H7 (cell line): ENCODE results near the gene ARMCX2. TPM values are rescaled to one million over a fixed set of nuclear protein-coding genes. Genes with fewer than 3 reads are reported as not detected.

Experiments
- DNase-seq: peaks from one replicate; pipeline ENCODE4 v3.0.0; 2012
- H3K27me3 ChIP-seq: 2 replicates; pipeline ENCODE4 v1.6.0; 2011; ENCODE audit warnings: mild to moderate bottlenecking, low read length; ENCODE audit not compliant: control insufficient read depth, insufficient read depth
- H3K36me3 ChIP-seq: replicated peaks from 2 replicates; pipeline ENCODE4 v1.5.1; 2011; ENCODE audit warnings: low read length; ENCODE audit not compliant: control insufficient read depth, insufficient read depth
- H3K4me3 ChIP-seq: 2 replicates; pipeline ENCODE4 v1.5.1; 2011; ENCODE audit warnings: low read depth, mild to moderate bottlenecking, control low read depth, low read length, moderate library complexity; ENCODE audit not compliant: insufficient read depth
- total RNA-seq: library from RNA; depleted of rRNA; stranded (reverse); fragments of >200 nt; shearing (Covaris generic); gene quantifications from 2 replicates; pipeline ENCODE4 v1.2.3, GENCODE V29; 2014; rRNA removed

The ARMCX2 gene
- 108 and 114 TPM in 2 replicates for total RNA-seq

- peaks cover 11% of the 10 kb centered on the region for H3K36me3 ChIP-seq
- H3K4me3 ChIP-seq, result peak within 1 kb of the TSS; percentile 70
- no peaks in the 10 kb centered on the region for H3K27me3 ChIP-seq
- DNase-seq, result peak; percentile 61
These were observed at the start of gene ARMCX2 for GRCh38 chrX:101659601-101660063. TSS of gene ARMCX2 (minus strand) at chrX:101659850. CDS start at chrX:101657588, 2,262 bp downstream.

- Histone ChIP-seq H3K36me3 (no peaks in the 10 kb centered on the region), H3K27me3 (no peaks in the 10 kb centered on the region), H3K4me3 (no peak overlapping the region)
- no peak for DNase-seq
These were observed 49.7 kb upstream of the ARMCX2 start for GRCh38 chrX:101709384-101709783.

- Histone ChIP-seq H3K4me3 (no peak overlapping the region), H3K27me3 (no peaks in the 10 kb centered on the region), H3K36me3 (no peaks in the 10 kb centered on the region)
- DNase-seq, result no peak
These were observed 48.5 kb upstream of the ARMCX2 start for GRCh38 chrX:101708163-101708562.

- Histone ChIP-seq H3K36me3 (no peaks in the 10 kb centered on the region), H3K4me3 (no peak overlapping the region)
- no peak for DNase-seq
These were observed 33.8 kb upstream of the ARMCX2 start for GRCh38 chrX:101693476-101693875.

GRCh38 chrX:101691835-101692234, 32.2 kb upstream of the ARMCX2 start:
- Histone ChIP-seq H3K4me3 (no peak overlapping the region), H3K27me3 (no peaks in the 10 kb centered on the region), H3K36me3 (no peaks in the 10 kb centered on the region)
- DNase-seq, result no peak

More at GRCh38 chrX:101693476-101693875, 33.8 kb upstream of the ARMCX2 start:
- no peaks in the 10 kb centered on the region for H3K27me3 ChIP-seq

GRCh38 chrX:101686574-101686973, 26.9 kb upstream of the ARMCX2 start:
- Histone ChIP-seq H3K36me3 (no peaks in the 10 kb centered on the region), H3K4me3 (no peak overlapping the region), H3K27me3 (no peaks in the 10 kb centered on the region)
- no peak for DNase-seq

- no peak overlapping the region for H3K4me3 ChIP-seq
- DNase-seq, result peak; percentile 34
- H3K36me3 ChIP-seq, result no peaks in the 10 kb centered on the region
- H3K27me3 ChIP-seq, result no peaks in the 10 kb centered on the region
These were observed 26.3 kb upstream of the ARMCX2 start for GRCh38 chrX:101685923-101686322.

- Histone ChIP-seq H3K36me3 (no peaks in the 10 kb centered on the region), H3K4me3 (no peak overlapping the region), H3K27me3 (no peaks in the 10 kb centered on the region)
- DNase-seq, result no peak
These were observed 23.1 kb upstream of the ARMCX2 start for GRCh38 chrX:101682723-101683122.

- H3K27me3 ChIP-seq, result no peaks in the 10 kb centered on the region
- no peak overlapping the region for H3K4me3 ChIP-seq
- no peak for DNase-seq
- no peaks in the 10 kb centered on the region for H3K36me3 ChIP-seq
These were observed 17.4 kb upstream of the ARMCX2 start for GRCh38 chrX:101677028-101677427.

- Histone ChIP-seq H3K4me3 (no peak overlapping the region), H3K36me3 (no peaks in the 10 kb centered on the region), H3K27me3 (no peaks in the 10 kb centered on the region)
- DNase-seq, result no peak
These were observed 16.9 kb upstream of the ARMCX2 start for GRCh38 chrX:101676571-101676970.

- Histone ChIP-seq H3K36me3 (no peaks in the 10 kb centered on the region), H3K27me3 (no peaks in the 10 kb centered on the region), H3K4me3 (no peak overlapping the region)
- DNase-seq, result no peak
These were observed 8.5 kb upstream of the ARMCX2 start for GRCh38 chrX:101668143-101668542.

GRCh38 chrX:101658661-101659491, 774 bp downstream of the ARMCX2 start:
- Histone ChIP-seq H3K4me3 (peak overlapping the region; percentile 70), H3K36me3 (peaks cover 11% of the 10 kb centered on the region), H3K27me3 (no peaks in the 10 kb centered on the region)
- peak; percentile 85 for DNase-seq

- Histone ChIP-seq H3K36me3 (peaks cover 11% of the 10 kb centered on the region), H3K27me3 (no peaks in the 10 kb centered on the region), H3K4me3 (no peak overlapping the region)
- DNase-seq, result no peak
These were observed 2.2 kb downstream of the ARMCX2 start for GRCh38 chrX:101657495-101657894.

GRCh38 chrX:101656817-101657216, 2.8 kb downstream of the ARMCX2 start:
- H3K4me3 ChIP-seq, result no peak overlapping the region
- no peaks in the 10 kb centered on the region for H3K27me3 ChIP-seq
- H3K36me3 ChIP-seq, result peaks cover 11% of the 10 kb centered on the region
- DNase-seq, result no peak

- Histone ChIP-seq H3K36me3 (peaks cover 11% of the 10 kb centered on the region), H3K4me3 (no peak overlapping the region), H3K27me3 (no peaks in the 10 kb centered on the region)
- DNase-seq, result no peak
These were observed 4.1 kb downstream of the ARMCX2 start for GRCh38 chrX:101655534-101655933.
